Activated T-helper 2 cell treated with anti-CD3 and anti-CD28 coated beads, Interferon-gamma antibody, Interleukin-2, Interleukin-4, amounts not matched to agents 10 μg/mL and 5 μg/mL and 100 μg/mL, durations not matched to agents 14 hours and 24 hours and 36 hours (primary cell): ENCODE measurements around the gene CSPG4. TPM values are rescaled to one million over a fixed set of nuclear protein-coding genes. Genes with fewer than 3 reads are reported as not detected.
"Not testable (repeated sequence)": the region's sequence is repeated elsewhere in the genome, so short reads cannot be mapped to it uniquely, and the experiment has no call there.

Source experiments
- DNase-seq: peaks from one replicate; pipeline ENCODE4 v3.0.0; 2021; ENCODE audit warnings: low spot score
- H3K27ac Mint-ChIP-seq: one replicate; pipeline ENCODE4 v1.8.0; 2021; ENCODE audit warnings: mixed read lengths
- H3K27me3 Mint-ChIP-seq: one replicate; pipeline ENCODE4 v1.8.0; 2021; ENCODE audit warnings: low read depth, mixed read lengths
- H3K36me3 Mint-ChIP-seq: one replicate; pipeline ENCODE4 v1.8.0; 2021; ENCODE audit warnings: low read depth, mixed read lengths
- H3K4me1 Mint-ChIP-seq: one replicate; pipeline ENCODE4 v1.8.0; 2021; ENCODE audit warnings: low read depth, mixed read lengths
- H3K4me3 Mint-ChIP-seq: one replicate; pipeline ENCODE4 v1.8.0; 2021; ENCODE audit warnings: low read depth, mild to moderate bottlenecking, moderate library complexity, mixed read lengths
- H3K9me3 Mint-ChIP-seq: one replicate; pipeline ENCODE4 v1.8.0; 2021; ENCODE audit warnings: mixed read lengths
- intact Hi-C: fragments of 100-400 bp; cut with micrococcal nuclease; formaldehyde crosslinking; loops from one replicate; pipeline ENCODE4 v1.15.1; 2023
- total RNA-seq: library from RNA; stranded (reverse); gene quantifications from 2 replicates; pipeline ENCODE4 v1.2.3, GENCODE V29; 2022

CSPG4 gene
- total RNA-seq, 1 donor from 2014 or later = 0.02 TPM

DNA sequence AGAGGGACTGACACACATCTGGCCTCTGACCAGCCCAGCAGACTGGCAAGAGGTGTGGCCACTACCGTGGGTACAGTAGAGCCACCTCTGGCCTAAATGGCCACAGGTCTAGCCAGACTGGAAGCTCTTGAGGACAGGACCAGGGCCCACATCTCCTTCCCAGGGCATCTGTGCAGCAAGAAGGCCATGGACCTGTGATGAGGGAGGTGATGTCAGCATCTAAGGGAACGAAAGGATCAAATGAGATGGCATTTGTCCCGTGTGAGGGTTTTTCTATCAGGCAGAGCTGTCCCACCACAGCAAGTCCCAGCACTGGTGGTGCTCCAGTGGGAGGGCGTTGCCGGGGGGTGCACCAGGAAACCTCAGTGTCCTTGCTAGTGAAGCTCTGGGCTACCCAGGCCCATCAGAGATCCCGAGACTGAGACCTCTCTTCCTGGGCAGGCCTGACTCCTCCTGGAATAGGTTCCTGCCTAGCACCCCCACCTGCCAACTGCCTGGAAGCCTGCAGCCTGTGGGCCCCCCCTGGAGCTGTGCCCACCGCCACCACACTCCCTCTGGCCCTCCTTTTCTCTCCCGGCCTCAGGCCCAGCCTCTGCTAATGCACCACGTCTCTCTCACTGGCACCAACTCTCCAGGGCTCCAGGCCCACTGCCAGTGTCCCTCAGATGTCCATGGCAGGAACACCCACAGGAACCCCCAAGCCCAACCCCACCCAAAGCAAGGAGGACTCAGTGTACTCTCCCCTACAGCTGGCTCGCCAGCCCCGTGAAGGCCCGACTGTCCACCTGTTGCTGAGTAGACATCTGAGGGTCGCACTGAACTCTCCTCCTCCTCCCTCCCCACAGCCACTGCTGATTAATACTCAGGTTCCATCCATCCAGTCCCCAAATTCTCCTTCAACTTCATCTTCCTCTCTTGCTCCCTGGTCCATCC, 11.3 kb downstream of the CSPG4 start:
- DNase-seq, H3K27me3 Mint-ChIP-seq, H3K4me1 Mint-ChIP-seq, H3K4me3 Mint-ChIP-seq, H3K9me3 Mint-ChIP-seq, H3K36me3 Mint-ChIP-seq, intact Hi-C loops, H3K27ac Mint-ChIP-seq: not testable (repeated sequence)

DNA sequence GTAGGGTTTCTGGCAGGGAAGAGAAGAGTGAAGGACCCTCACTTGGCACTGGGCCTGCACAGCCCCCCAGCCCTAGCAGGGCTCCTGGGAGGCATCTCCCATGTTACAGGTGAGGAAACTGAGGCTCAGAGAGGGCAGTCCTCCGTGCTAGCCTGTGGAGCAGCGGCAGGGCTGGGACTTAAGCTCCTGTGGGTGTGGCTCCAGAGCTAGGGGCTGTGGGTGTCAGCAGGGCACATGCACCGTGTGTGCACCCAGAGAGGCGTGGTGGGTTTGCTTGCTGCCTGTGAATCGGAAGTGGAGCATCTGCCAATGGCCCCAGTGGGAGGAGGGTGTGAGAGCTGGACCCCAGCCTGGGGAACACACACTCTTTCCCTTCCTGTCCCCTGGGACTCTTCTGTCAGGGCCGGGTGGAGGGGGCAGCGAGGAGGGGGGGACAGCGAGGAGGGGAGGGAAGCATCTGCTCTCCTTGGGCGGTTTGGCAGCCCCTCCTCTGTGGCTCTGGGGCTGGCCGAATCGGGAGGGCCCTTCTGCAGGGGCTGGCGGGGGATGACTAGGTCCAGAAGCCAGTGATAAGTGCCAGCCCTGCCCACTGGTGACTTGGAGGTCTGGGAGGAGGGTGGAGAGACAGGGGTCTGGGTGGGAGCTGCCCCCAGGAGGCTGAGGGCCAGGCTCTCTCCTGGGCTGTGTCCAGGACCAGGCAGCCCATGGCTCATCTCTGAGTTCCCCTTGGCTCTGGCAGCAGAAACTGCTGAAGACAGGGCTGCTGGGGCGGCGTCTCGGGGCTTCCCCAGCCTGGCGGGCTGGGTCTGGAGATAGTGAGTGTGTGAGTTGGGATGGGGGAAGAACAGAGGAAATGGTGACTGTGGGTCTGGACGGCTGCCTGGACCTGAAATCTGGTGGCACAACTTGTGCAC, 12.4 kb downstream of the CSPG4 start:
- intact Hi-C loops, H3K4me1 Mint-ChIP-seq, H3K9me3 Mint-ChIP-seq, H3K27me3 Mint-ChIP-seq, H3K27ac Mint-ChIP-seq, DNase-seq, H3K4me3 Mint-ChIP-seq, H3K36me3 Mint-ChIP-seq: not testable (repeated sequence)

DNA sequence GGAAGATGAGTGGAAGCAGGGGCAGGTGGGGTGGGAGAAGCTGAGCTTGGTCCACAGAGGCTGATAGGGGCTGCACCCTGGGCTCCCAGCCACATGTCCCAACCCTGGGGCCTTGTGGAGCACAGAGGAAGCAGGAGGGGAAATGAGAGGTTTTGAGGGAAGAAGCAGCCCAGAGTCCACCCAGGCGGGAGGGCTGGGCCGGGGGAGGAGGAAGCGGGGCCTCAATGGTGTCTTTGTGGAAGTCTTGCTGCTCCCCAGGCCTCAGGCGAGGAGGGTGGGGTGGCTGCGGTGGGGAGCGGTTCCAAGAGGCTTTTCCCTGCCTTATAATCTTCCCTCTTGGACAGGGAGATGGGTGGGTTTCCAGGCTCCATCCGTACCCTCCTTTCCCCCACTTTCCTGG, 13.1 kb downstream of the CSPG4 start:
- intact Hi-C loops, H3K4me1 Mint-ChIP-seq, DNase-seq, H3K4me3 Mint-ChIP-seq, H3K9me3 Mint-ChIP-seq, H3K27me3 Mint-ChIP-seq, H3K27ac Mint-ChIP-seq, H3K36me3 Mint-ChIP-seq: not testable (repeated sequence)

DNA sequence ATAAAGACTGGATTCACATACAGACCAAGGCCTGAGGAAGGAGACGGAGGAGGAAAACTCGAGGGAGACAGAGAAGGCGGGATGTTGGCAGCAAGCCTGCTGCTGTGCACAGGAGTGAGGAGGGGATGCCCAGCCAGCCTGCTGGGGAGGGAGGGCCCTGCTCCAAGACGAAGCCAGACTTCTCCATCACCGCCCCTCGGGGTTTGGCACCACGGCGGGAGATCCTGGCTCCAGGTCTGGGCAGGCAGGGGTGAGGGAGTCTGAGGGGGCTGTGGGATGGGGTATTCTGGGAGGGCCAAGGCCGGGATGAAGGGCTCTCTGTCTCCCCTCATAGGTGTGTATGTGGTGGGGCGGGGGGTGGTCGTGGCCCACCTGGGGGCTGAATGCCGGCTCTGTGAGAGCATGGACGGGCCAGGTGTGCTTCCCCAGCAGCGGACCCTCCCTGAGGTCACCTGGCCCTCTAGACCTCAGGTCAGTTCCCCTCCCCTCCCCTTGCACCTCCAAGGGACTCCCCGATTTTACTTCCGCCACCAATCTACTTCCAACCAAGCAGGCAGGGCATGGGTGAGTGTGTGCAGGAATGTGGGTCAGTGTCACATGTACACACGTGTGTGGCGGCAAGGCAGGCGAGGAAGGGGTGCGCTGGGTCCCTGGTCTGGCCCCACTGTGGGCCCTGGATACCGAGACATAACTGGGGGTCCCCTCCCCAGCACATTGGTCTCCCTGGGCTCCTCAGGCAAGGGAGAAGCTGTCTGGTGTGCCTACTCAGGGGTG, 14.5 kb downstream of the CSPG4 start:
- intact Hi-C loops, DNase-seq, H3K27me3 Mint-ChIP-seq, H3K4me1 Mint-ChIP-seq, H3K36me3 Mint-ChIP-seq, H3K4me3 Mint-ChIP-seq, H3K9me3 Mint-ChIP-seq, H3K27ac Mint-ChIP-seq: not testable (repeated sequence)

DNA sequence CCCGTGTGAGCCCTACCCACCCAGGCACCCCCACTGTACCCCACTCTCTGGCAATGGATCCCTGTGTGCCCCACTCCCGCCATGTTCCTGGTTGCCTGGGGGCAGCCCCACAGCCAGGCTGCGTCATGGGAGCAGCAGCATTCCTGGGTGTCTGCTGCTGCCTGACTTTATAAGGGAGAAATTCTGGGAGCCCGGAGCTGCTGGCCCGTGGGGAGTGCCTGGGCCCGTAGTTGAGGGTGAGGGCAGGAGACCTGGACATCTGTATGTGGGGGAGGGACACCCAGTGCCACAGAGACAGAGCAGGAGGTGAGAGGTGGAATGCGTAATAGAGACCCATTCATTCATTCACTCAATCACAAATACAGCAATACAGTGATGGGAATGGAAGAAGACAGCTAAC, 15.1 kb downstream of the CSPG4 start:
- H3K9me3 Mint-ChIP-seq = no peaks in the 10 kb centered on the region
- intact Hi-C loops = no loop called here

DNA sequence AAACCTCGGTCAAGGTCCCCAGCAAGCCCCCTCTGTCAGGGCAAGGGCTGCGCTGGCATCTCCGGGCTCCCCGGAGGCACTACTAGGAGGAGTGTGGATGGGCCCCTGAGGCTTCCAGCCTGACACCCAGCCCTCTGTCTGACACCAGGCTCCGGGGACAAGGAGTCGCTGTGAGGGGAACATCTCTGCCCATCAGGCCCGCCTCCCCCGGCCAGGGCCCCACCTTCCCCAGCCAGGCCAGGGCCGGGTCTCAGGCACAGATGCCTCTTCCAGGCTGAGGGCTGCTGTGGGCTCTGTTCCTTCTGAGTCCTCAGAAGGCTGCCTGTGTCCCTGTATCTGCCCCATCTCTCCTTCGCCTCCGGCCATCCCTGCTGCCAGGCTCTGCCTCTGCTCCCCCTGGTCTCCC, 15.8 kb downstream of the CSPG4 start:
- Mint-ChIP-seq H3K4me1 (peaks cover 6% of the 10 kb centered on the region), H3K4me3 (no peak overlapping the region), H3K27me3 (peaks cover 11% of the 10 kb centered on the region), H3K9me3 (no peaks in the 10 kb centered on the region), H3K36me3 (no peaks in the 10 kb centered on the region), H3K27ac (no peak overlapping the region)
- no peak for DNase-seq
- intact Hi-C loops = no loop called here

More for the DNA sequence above, 15.1 kb downstream of the CSPG4 start:
- no peak for DNase-seq
- Mint-ChIP-seq H3K4me1 (peaks cover 6% of the 10 kb centered on the region), H3K36me3 (no peaks in the 10 kb centered on the region), H3K27me3 (peaks cover 7% of the 10 kb centered on the region), H3K4me3 (no peak overlapping the region), H3K27ac (no peak overlapping the region)

DNA sequence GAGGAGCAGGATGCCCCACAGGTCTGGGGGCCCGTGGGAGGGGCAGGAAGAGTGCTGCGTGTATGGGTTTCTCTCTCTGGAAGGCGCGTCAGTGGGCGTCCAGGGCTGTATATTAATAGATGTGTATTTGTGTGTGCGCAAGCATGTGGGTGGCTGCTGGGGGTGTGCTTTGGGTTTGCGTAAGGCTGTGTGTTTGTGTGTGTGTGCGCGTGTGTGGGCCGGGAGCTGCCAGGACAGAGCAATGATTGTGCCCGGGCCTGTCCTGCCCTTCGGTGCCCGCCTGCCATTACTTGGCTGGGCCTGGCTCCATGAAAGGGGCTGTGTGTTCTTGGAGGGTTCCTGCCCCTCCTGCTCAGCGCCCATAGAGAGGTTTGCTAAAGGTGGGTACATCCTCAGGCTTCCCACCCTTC, 16.3 kb downstream of the CSPG4 start:
- H3K27me3 Mint-ChIP-seq = peaks cover 11% of the 10 kb centered on the region
- H3K4me1 Mint-ChIP-seq = peaks cover 6% of the 10 kb centered on the region
- H3K9me3 Mint-ChIP-seq = no peaks in the 10 kb centered on the region
- H3K4me3 Mint-ChIP-seq = no peak overlapping the region
- intact Hi-C loops = no loop called here
- H3K27ac Mint-ChIP-seq = no peak overlapping the region
- DNase-seq = no peak
- no peaks in the 10 kb centered on the region for H3K36me3 Mint-ChIP-seq

DNA sequence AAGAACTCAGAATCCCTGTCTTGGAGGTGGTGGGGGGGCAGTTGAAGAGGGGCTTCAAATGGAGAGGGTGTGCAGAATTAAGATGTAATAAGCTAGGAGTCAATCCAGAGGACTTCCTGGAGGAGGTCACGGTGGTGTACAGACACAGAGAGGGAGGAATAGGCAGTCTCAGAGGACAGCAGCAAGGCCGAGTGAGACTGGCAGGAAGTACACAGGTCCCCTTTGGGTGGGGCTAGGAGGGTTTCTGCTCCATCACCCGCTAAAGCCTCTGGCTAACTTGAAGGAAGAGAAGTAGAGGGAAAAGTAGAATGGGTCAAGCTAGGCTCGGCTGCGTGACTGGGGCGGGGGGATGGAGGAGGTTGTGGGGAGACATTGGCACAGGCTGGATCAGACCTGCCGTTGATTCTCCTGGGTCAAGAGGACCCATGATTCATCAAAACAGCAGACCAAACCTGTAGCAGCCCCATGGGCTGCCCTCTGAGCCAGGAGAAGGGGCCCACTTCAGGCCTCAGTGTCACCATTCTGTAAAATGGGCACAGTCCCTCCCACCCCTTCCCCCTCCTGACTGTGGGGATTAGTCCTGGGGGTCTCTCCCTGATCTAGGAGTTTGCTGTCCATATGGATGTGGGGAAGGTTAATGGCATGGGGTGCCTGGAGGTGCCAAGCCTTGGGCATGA, 16.9 kb downstream of the CSPG4 start:
- peaks cover 11% of the 10 kb centered on the region for H3K27me3 Mint-ChIP-seq
- DNase-seq = no peak
- no peaks in the 10 kb centered on the region for H3K9me3 Mint-ChIP-seq
- intact Hi-C loops = no loop called here
- no peak overlapping the region for H3K27ac Mint-ChIP-seq
- peaks cover 6% of the 10 kb centered on the region for H3K4me1 Mint-ChIP-seq
- no peak overlapping the region for H3K4me3 Mint-ChIP-seq
- no peaks in the 10 kb centered on the region for H3K36me3 Mint-ChIP-seq

DNA sequence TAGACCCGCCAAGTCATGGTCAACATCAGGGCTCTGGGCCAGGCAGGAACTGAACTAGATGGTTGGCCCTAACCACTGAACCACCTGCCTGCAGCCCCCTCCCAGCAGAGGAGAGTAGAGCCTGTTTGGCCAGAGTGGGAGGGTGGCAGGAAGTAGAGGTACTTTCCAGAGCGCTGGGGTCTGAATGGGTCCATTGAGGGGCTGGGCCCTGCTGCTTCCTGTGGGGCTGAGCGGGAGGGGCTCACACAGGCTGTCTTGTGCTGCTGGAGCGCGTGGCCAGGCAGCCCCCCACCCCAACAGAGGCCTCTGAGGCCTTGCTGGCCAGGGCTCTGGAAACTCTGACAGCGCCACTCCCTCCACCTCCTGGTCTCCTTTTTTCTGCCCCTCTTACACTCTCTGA, 17.4 kb downstream of the CSPG4 start:
- H3K36me3 Mint-ChIP-seq = no peaks in the 10 kb centered on the region
- intact Hi-C loops = no loop called here
- H3K27me3 Mint-ChIP-seq = peaks cover 11% of the 10 kb centered on the region
- peaks cover 6% of the 10 kb centered on the region for H3K4me1 Mint-ChIP-seq
- H3K9me3 Mint-ChIP-seq = no peaks in the 10 kb centered on the region
- no peak overlapping the region for H3K27ac Mint-ChIP-seq
- H3K4me3 Mint-ChIP-seq = no peak overlapping the region
- no peak for DNase-seq

DNA sequence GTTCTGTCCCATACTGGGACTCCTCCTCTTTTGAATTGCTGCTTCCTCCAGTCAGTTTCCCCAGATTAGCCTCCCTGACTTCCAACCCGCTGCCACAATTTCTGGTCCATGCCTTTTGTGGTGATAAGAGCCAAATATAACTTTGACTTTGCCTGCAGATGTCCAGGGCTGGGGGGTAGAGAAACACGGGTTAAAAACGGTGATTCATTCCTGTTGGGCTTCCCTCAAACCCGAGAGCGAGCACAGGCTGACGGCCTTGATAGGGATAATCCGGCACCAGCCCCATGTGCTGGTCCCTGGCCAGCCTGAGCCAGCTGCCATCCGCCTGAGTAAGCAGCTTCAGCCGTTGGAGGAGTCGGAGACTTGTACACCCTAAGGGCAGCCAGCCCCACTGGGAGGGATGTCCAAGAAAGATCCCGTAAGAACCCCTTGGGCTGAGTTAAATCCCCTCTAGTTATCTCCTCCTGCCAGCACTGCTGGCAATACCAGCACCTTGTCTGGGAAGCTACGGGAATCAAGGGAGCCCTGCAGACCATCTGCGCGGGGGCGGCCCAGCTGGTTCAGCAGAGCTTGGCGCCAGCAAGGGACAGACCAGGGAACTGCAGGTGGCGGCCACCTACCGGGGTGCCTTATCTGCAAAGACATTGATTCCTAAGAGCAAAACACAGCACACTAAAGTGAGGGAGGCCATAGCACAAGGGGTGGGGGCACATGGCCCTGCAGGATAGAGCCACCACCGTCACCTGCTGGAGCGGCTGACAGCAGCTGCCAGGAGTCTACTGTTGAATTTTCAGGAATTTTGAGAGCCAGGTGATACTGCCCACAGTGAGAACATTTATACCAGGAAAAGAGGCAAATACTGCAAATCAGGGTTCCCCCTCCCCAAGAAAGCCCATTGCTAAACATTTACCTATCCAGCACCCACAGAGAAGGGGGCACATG, 18.1 kb downstream of the CSPG4 start:
- H3K36me3 Mint-ChIP-seq = no peaks in the 10 kb centered on the region
- peaks cover 6% of the 10 kb centered on the region for H3K4me1 Mint-ChIP-seq
- DNase-seq = no peak
- peaks cover 11% of the 10 kb centered on the region for H3K27me3 Mint-ChIP-seq
- H3K9me3 Mint-ChIP-seq = no peaks in the 10 kb centered on the region
- H3K4me3 Mint-ChIP-seq = no peak overlapping the region
- H3K27ac Mint-ChIP-seq = no peak overlapping the region
- intact Hi-C loops = no loop called here

DNA sequence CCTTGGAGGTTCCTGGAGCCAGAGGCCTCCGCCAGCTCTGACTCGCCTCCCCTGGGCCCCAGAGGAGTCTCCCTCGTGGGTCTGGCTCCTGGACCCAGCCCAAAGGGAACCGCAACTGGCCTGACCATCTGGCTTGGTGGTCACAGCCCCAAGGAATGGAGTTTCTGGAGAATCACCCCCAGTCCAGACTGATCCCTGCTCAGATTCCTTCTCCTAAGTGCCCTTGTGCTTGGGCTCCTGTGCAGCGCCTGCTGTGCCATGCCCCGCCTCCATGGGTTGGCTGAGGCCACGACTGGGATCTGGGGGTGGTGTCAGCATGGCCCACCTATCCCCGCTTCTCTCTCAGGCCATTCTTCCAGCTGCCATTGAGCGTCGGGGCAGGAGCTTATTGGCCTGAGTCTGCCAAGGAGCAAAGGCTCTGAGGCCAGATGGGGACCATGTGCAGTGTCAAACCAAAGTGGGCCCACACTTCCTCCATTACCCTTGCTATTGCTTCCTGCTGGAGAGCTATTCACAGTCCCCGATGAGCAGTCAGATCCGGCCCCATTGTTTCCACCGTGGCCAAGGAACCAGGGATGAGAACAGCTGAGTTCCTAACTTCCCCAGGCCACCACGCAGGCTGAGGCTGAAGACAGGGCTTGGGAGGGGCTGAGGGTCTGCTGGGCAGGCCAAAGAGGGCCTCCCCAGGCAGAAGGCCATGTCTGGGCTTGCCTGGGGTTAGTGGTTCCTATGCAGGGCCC, 19.0 kb downstream of the CSPG4 start:
- Mint-ChIP-seq H3K27ac (no peak overlapping the region), H3K9me3 (no peaks in the 10 kb centered on the region), H3K4me3 (no peak overlapping the region), H3K36me3 (no peaks in the 10 kb centered on the region), H3K4me1 (peaks cover 6% of the 10 kb centered on the region), H3K27me3 (peaks cover 11% of the 10 kb centered on the region)
- no peak for DNase-seq
- intact Hi-C loops = no loop called here
